Measurements from ENCODE around the gene FIP1L1.

DNA sequence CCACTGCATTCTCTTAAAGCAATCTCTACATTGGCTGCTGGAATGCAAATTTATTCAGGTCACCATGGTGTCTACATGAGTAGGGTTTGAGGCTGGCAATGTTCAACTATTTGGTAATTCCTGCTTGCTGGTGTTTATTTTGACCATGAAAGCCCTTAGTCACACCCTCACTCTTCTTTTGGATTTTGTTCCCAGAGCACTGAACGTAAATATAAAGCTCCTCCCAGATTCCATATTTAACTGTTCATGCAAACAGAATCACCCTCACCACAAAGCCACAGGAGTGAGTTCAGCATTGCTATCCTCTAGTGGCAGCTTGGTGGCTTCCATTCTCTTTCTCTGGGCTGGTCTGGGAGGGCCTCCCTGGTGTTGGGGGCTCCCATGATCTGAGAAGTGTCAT is 131.0 kb downstream of the FIP1L1 start:
- TF ChIP-seq, protein P1, sequence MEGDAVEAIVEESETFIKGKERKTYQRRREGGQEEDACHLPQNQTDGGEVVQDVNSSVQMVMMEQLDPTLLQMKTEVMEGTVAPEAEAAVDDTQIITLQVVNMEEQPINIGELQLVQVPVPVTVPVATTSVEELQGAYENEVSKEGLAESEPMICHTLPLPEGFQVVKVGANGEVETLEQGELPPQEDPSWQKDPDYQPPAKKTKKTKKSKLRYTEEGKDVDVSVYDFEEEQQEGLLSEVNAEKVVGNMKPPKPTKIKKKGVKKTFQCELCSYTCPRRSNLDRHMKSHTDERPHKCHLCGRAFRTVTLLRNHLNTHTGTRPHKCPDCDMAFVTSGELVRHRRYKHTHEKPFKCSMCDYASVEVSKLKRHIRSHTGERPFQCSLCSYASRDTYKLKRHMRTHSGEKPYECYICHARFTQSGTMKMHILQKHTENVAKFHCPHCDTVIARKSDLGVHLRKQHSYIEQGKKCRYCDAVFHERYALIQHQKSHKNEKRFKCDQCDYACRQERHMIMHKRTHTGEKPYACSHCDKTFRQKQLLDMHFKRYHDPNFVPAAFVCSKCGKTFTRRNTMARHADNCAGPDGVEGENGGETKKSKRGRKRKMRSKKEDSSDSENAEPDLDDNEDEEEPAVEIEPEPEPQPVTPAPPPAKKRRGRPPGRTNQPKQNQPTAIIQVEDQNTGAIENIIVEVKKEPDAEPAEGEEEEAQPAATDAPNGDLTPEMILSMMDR (IDR thresholded peaks at IDR 0.05; ENCODE audit: insufficient read depth, low read length, poor library complexity, severe bottlenecking): no peak
- no peak for TF ChIP-seq EZH2phosphoT487 (conservative IDR thresholded peaks at IDR 0.05; ENCODE audit: low read length)
